Keratinocyte (primary cell): ENCODE data around the gene NPRL2.

Experiments
- CTCF ChIP-seq, 3 experiments: IDR thresholded peaks in 1 of 3; conservative IDR thresholded peaks in 1 of 3; optimal IDR thresholded peaks in 1 of 3; 2 replicates in 2 of 3; 3 replicates in 1 of 3; pipeline versions ENCODE3 to v1.5.1; 2011; ENCODE audit warnings: low read length in 3 of 3, mild to moderate bottlenecking in 3 of 3, moderate library complexity in 2 of 3, control low read depth in 1 of 3, inconsistent platforms in 1 of 3; ENCODE audit not compliant: insufficient read depth in 2 of 3; ENCODE audit errors: extremely low read depth in 1 of 3
- EZH2 ChIP-seq: IDR thresholded peaks from one replicate; pipeline ENCODE4 v1.6.1; 2012; ENCODE audit warnings: inconsistent platforms, mild to moderate bottlenecking, low read length, moderate library complexity

GRCh38 chr3:50389414-50389767 lies 38.8 kb upstream of the NPRL2 start:
- TF ChIP-seq CTCF (optimal IDR thresholded peaks at IDR 0.05 in 1 of 3, IDR thresholded peaks at IDR 0.05 in 1 of 3, conservative IDR thresholded peaks at IDR 0.05 in 1 of 3; ENCODE audit: extremely low read depth in 1 of 3, insufficient read depth in 2 of 3, low read length in 3 of 3), result no peak
- TF ChIP-seq EZH2, result no peak
